DOHH2 (cell line): ENCODE data around the gene DHX38.

ENCODE experiments used
- EZH2phosphoT487 ChIP-seq: fragments of 200-600 bp; sonication (generic); IDR thresholded peaks from 2 replicates; pipeline ENCODE4 v1.6.1; 2017; ENCODE audit warnings: borderline replicate concordance, mild to moderate bottlenecking, antibody characterized with exemption, low read length, moderate library complexity, mixed read lengths
- TF ChIP-seq, protein P1 (sequence below): fragments of 200-600 bp; sonication (generic); IDR thresholded peaks from one replicate; pipeline ENCODE4 v1.5.1; 2014; ENCODE audit warnings: antibody characterized with exemption, mild to moderate bottlenecking, low read depth, low read length; ENCODE audit not compliant: poor library complexity, severe bottlenecking

DNA sequence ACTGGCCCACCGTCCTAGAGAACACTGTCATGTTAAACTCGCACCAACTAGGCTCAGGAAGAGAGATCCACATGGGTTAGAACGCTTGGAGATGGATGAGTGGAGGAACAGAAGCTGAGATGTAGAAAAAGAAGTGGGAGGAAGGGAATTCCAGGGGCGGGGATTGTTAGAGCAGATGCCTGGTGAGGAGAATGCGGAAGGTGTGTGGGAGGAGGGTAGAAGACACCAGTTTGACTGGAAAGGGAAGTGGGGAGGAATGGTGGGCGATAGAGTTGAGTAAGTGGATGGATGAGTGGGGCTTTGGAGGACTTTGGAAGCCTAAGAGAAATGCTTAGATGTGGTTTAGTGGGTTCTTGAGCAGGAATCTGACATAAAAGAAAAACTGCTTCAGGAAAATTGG, 37.4 kb downstream of the DHX38 start:
- TF ChIP-seq, protein P1, sequence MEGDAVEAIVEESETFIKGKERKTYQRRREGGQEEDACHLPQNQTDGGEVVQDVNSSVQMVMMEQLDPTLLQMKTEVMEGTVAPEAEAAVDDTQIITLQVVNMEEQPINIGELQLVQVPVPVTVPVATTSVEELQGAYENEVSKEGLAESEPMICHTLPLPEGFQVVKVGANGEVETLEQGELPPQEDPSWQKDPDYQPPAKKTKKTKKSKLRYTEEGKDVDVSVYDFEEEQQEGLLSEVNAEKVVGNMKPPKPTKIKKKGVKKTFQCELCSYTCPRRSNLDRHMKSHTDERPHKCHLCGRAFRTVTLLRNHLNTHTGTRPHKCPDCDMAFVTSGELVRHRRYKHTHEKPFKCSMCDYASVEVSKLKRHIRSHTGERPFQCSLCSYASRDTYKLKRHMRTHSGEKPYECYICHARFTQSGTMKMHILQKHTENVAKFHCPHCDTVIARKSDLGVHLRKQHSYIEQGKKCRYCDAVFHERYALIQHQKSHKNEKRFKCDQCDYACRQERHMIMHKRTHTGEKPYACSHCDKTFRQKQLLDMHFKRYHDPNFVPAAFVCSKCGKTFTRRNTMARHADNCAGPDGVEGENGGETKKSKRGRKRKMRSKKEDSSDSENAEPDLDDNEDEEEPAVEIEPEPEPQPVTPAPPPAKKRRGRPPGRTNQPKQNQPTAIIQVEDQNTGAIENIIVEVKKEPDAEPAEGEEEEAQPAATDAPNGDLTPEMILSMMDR: no peak
- no peak for TF ChIP-seq EZH2phosphoT487
